ENCODE data around the gene COL4A2. TPM values are rescaled to one million over a fixed set of nuclear protein-coding genes. Genes with fewer than 3 reads are reported as not detected.

Gene COL4A2
- total and polyA plus RNA-seq, 11 donors = 92.4 to 377 (median 166) TPM

DNA sequence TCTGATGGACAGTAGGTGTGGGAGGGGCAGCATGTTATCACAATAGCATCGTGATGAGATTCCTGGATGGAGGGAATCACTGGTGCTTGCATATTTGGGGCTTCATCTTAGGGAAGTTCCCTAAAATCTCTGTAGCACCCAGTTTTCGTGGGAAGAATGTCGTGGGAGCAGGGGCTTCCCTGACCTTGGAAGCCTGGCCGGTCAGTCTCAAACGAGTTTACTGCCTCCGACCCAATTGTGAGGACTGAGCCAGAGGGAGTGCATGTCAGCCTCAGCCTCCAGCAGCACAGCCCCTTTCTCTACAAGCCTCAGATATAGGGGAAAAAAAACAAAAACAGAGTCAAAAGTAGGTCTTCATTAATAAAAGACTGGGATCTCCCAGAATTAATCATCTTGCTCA lies 32.2 kb downstream of the COL4A2 start:
- Histone ChIP-seq H3K36me3 (peaks cover 0 to 11% (median 0%) of the 10 kb centered on the region in 9 donors), H3K27me3 (no peaks in the 10 kb centered on the region), H3K4me1 (peaks cover 29 to 87% (median 74%) of the 10 kb centered on the region in 12 donors), H3K9me3 (no peaks in the 10 kb centered on the region), H3K4me3 (no peak overlapping the region), H3K27ac (peak overlapping the region; percentile 15 to 96 (median 88))
- intact Hi-C loops (cut with DNase I) = no loop called here
- 53 to 73% (median 64%) methylated on average over 6 of the region's 6 CpGs for WGBS, 4 donors
- DNase-seq (peak in 1 of 5 donors; percentile 20), ATAC-seq (no peak)
- no peak for TF ChIP-seq CTCF (IDR thresholded peaks at IDR 0.05)
- TF ChIP-seq POLR2A (IDR thresholded peaks at IDR 0.05) = no peak

- Histone ChIP-seq H3K4me3 (peak overlapping the region in 6 of 12 donors; percentile 1 to 32 (median 20)), H3K36me3 (peaks cover 0 to 5% (median 0%) of the 10 kb centered on the region in 9 donors), H3K27me3 (no peaks in the 10 kb centered on the region), H3K9me3 (no peaks in the 10 kb centered on the region), H3K4me1 (peaks cover 29 to 85% (median 73%) of the 10 kb centered on the region in 12 donors), H3K27ac (peak overlapping the region; percentile 74 to 96 (median 90))
- ATAC-seq (no peak), DNase-seq (peak in 1 of 5 donors; percentile 14)
- no peak for TF ChIP-seq CTCF (IDR thresholded peaks at IDR 0.05)
- intact Hi-C loops (cut with DNase I) = loop anchor here in 1 of 10 donors (5.0 kb wide), 1 partner anchor 33 kb away; the partner anchor contains the start of genes COL4A1 and COL4A2
- 74 to 88% (median 82%) methylated on average over 8 to 9 of the region's 9 CpGs for WGBS, 4 donors
These were observed 33.0 kb downstream of the COL4A2 start for GRCh38 chr13:110339975-110340550.

DNA sequence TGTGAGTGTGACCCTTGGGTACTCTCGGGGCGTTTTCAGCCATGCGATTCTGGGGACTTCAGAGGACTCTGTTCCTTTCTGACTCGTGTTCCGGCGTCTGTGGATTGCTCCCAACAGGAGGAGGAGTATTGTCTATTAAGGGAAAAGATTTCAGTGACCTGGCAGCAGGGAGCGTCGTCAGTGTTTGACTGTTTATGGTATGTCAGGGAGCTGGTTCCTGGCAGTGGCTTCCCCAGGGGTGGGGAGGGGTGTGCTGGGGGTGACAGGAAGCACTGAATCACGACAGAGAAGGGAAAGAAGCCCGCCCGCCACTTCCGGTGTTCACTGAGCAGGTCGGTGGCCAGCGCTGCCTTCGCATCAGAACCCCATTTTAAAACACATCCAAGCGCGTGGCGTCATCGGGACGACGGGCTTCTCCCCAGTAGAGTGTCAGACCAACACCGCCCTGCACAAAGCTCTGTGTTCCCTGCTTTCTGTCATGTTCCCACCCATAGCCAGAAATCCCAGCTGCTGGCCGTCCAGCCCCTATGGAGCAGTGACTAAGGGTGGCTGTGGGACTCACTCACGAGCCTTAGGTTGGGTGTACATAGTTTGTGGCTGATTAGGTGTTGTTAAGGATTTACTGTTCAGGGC lies 33.8 kb downstream of the COL4A2 start:
- WGBS, 4 donors = 8 to 14% (median 12%) methylated on average over 16 to 24 of the region's 24 CpGs
- TF ChIP-seq POLR2A (IDR thresholded peaks at IDR 0.05) = no peak
- TF ChIP-seq CTCF (IDR thresholded peaks at IDR 0.05) = peak in 2 of 12 donors; percentile 7 to 19

More for the DNA sequence above, 33.8 kb downstream of the COL4A2 start:
- ATAC-seq (peak; percentile 57 to 78 (median 71)), DNase-seq (peak; percentile 82 to 93 (median 86))
- intact Hi-C loops (cut with DNase I) = loop anchor here in 1 of 10 donors (5.0 kb wide), 1 partner anchor 34 kb away; the partner anchor contains the start of genes COL4A1 and COL4A2
- Histone ChIP-seq H3K36me3 (no peaks in the 10 kb centered on the region), H3K4me1 (peaks cover 29 to 81% (median 70%) of the 10 kb centered on the region in 12 donors), H3K4me3 (peak overlapping the region in 9 of 12 donors; percentile 1 to 32 (median 16)), H3K9me3 (no peaks in the 10 kb centered on the region), H3K27me3 (no peaks in the 10 kb centered on the region), H3K27ac (peak overlapping the region; percentile 74 to 96 (median 90))
